ENCODE results near the gene LRRC34.

DNA sequence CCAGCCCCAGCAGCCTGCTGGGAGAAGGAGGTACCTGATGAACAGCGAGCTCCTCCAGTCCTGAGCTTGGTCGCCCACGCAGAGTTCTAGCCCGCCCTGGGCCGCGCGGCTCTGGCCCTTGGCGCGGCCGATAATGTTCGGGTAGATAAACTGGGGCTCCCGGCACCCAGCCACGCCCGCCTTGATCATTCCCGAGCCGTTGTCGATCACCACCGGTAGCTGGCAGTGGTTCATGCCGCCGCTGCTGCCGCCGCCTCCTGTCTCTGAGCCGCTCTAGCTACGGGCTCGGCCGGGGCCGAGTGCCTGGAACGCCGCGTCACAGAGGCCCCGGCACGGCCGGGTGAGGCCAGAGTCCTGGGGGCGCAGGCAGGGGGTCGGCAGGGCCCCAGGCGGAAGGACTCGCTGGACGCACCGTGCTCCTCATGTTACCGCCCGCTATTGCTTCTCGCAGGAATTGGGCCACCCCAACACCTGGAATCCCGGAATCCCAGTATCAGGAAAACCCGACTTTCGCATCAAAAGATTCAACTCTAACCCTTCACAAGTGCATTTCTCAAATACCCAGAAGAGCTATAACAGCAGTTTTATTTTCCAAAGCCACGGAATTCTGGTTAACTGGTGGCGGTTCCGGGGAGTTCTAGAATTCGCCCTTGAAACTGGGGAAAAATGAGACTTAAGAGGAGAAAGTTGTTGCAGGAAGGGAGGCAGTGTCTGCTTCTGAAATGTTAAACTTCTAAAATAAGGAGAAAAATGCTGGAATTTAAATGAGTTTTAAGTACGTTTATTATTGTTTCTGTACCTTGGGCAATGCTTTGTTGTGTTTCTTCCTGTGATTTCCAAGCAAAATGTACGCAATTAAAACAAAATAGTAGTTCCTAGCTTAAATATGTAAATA lies 43.2 kb downstream of the LRRC34 start, which contains the start of gene ACTRT3:
- TF ChIP-seq, protein P1, sequence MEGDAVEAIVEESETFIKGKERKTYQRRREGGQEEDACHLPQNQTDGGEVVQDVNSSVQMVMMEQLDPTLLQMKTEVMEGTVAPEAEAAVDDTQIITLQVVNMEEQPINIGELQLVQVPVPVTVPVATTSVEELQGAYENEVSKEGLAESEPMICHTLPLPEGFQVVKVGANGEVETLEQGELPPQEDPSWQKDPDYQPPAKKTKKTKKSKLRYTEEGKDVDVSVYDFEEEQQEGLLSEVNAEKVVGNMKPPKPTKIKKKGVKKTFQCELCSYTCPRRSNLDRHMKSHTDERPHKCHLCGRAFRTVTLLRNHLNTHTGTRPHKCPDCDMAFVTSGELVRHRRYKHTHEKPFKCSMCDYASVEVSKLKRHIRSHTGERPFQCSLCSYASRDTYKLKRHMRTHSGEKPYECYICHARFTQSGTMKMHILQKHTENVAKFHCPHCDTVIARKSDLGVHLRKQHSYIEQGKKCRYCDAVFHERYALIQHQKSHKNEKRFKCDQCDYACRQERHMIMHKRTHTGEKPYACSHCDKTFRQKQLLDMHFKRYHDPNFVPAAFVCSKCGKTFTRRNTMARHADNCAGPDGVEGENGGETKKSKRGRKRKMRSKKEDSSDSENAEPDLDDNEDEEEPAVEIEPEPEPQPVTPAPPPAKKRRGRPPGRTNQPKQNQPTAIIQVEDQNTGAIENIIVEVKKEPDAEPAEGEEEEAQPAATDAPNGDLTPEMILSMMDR (IDR thresholded peaks at IDR 0.05) = no peak
- TF ChIP-seq EP300 (IDR thresholded peaks at IDR 0.05) (no peak), POLR2A (IDR thresholded peaks at IDR 0.05) (no peak)

Data from suprapubic skin (tissue), 3 donors.